GM12878 (cell line): ENCODE data around the gene ADCYAP1R1.

Experiments used
- CTCF ChIP-seq, 3 experiments: IDR thresholded peaks in 2 of 3; conservative IDR thresholded peaks in 1 of 3; 2 replicates each; pipeline ENCODE4 v1.5.1; 2011; ENCODE audit warnings: low read depth in 3 of 3, low read length in 3 of 3, mild to moderate bottlenecking in 3 of 3, control low read depth in 2 of 3, moderate library complexity in 2 of 3, inconsistent platforms in 1 of 3, mixed read lengths in 1 of 3; ENCODE audit not compliant: control insufficient read depth in 2 of 3, insufficient read depth in 1 of 3; ENCODE audit errors: extremely low read depth in 1 of 3
- HCFC1 ChIP-seq: fragments of 150-350 bp; IDR thresholded peaks from 2 replicates; pipeline ENCODE4 v1.6.1; 2014; ENCODE audit warnings: low read length
- JUNB ChIP-seq: IDR thresholded peaks from 2 replicates; pipeline ENCODE4 v1.6.1; 2016; ENCODE audit warnings: antibody characterized with exemption, mild to moderate bottlenecking
- POLR2AphosphoS5 ChIP-seq: IDR thresholded peaks from 2 replicates; pipeline ENCODE4 v1.6.1; 2011; ENCODE audit warnings: mild to moderate bottlenecking, low read length, inconsistent platforms
- SMC3 ChIP-seq: IDR thresholded peaks from 2 replicates; pipeline ENCODE4 v1.6.1; 2011; ENCODE audit warnings: low read length, improper control_type of control experiment, borderline replicate concordance
- TF ChIP-seq, protein P1 (sequence below): fragments of 150-350 bp; IDR thresholded peaks from 2 replicates; pipeline ENCODE4 v1.6.1; 2014; ENCODE audit warnings: mild to moderate bottlenecking, low read depth, low read length
- TF ChIP-seq, protein P2 (sequence below): fragments of 450-650 bp; formaldehyde crosslinking; IDR thresholded peaks from 2 replicates; pipeline ENCODE4 v1.5.0; 2022; ENCODE audit warnings: mild to moderate bottlenecking, missing genetic modification characterization

GRCh38 chr7:31160941-31161340 is 108.8 kb downstream of the ADCYAP1R1 start:
- TF ChIP-seq, protein P1, sequence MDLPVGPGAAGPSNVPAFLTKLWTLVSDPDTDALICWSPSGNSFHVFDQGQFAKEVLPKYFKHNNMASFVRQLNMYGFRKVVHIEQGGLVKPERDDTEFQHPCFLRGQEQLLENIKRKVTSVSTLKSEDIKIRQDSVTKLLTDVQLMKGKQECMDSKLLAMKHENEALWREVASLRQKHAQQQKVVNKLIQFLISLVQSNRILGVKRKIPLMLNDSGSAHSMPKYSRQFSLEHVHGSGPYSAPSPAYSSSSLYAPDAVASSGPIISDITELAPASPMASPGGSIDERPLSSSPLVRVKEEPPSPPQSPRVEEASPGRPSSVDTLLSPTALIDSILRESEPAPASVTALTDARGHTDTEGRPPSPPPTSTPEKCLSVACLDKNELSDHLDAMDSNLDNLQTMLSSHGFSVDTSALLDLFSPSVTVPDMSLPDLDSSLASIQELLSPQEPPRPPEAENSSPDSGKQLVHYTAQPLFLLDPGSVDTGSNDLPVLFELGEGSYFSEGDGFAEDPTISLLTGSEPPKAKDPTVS = no peak
- TF ChIP-seq, protein P2, sequence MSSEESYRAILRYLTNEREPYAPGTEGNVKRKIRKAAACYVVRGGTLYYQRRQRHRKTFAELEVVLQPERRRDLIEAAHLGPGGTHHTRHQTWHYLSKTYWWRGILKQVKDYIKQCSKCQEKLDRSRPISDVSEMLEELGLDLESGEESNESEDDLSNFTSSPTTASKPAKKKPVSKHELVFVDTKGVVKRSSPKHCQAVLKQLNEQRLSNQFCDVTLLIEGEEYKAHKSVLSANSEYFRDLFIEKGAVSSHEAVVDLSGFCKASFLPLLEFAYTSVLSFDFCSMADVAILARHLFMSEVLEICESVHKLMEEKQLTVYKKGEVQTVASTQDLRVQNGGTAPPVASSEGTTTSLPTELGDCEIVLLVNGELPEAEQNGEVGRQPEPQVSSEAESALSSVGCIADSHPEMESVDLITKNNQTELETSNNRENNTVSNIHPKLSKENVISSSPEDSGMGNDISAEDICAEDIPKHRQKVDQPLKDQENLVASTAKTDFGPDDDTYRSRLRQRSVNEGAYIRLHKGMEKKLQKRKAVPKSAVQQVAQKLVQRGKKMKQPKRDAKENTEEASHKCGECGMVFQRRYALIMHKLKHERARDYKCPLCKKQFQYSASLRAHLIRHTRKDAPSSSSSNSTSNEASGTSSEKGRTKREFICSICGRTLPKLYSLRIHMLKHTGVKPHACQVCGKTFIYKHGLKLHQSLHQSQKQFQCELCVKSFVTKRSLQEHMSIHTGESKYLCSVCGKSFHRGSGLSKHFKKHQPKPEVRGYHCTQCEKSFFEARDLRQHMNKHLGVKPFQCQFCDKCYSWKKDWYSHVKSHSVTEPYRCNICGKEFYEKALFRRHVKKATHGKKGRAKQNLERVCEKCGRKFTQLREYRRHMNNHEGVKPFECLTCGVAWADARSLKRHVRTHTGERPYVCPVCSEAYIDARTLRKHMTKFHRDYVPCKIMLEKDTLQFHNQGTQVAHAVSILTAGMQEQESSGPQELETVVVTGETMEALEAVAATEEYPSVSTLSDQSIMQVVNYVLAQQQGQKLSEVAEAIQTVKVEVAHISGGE (CRISPR knock-in tag) = no peak
- TF ChIP-seq CTCF (IDR thresholded peaks at IDR 0.05 in 2 of 3, conservative IDR thresholded peaks at IDR 0.05 in 1 of 3; ENCODE audit: control insufficient read depth in 2 of 3, extremely low read depth in 1 of 3, insufficient read depth in 1 of 3, low read depth in 3 of 3, low read length in 3 of 3) (no peak), POLR2AphosphoS5 (no peak), HCFC1 (no peak), SMC3 (no peak), JUNB (no peak)
